ENCODE results near the gene IGF1R. TPM values are rescaled to one million over a fixed set of nuclear protein-coding genes. Genes with fewer than 3 reads are reported as not detected.

Gene IGF1R
- total RNA-seq, 3 donors from 2014 or later: 34.7 to 65.2 (median 47.7) TPM

- intact Hi-C loops (cut with DNase I, micrococcal nuclease): no loop called here
- Histone ChIP-seq H3K4me3 (no peak overlapping the region), H3K4me1 (ENCODE audit: low read depth) (no peaks in the 10 kb centered on the region), H3K36me3 (ENCODE audit: low read depth) (no peaks in the 10 kb centered on the region), H3K9me3 (no peaks in the 10 kb centered on the region)
- TF ChIP-seq CTCF (IDR thresholded peaks at IDR 0.05): no peak
- no peak for DNase-seq
- no peak for ATAC-seq
These were observed 28.3 kb upstream of the IGF1R start for GRCh38 chr15:98620020-98620419.

GRCh38 chr15:98621021-98621420 lies 27.3 kb upstream of the IGF1R start:
- H3K4me1 ChIP-seq (ENCODE audit: low read depth): no peaks in the 10 kb centered on the region
- H3K9me3 ChIP-seq: no peaks in the 10 kb centered on the region
- ATAC-seq (no peak), DNase-seq (no peak)
- TF ChIP-seq CTCF (IDR thresholded peaks at IDR 0.05): no peak
- H3K4me3 ChIP-seq: no peak overlapping the region
- H3K36me3 ChIP-seq (ENCODE audit: low read depth): no peaks in the 10 kb centered on the region
- intact Hi-C loops (cut with DNase I, micrococcal nuclease): no loop called here

GRCh38 chr15:98625614-98626013 lies 22.7 kb upstream of the IGF1R start:
- Histone ChIP-seq H3K9me3 (no peaks in the 10 kb centered on the region), H3K4me1 (ENCODE audit: low read depth) (no peaks in the 10 kb centered on the region), H3K4me3 (no peak overlapping the region), H3K36me3 (ENCODE audit: low read depth) (no peaks in the 10 kb centered on the region)
- ATAC-seq (no peak), DNase-seq (no peak)
- TF ChIP-seq CTCF (IDR thresholded peaks at IDR 0.05): no peak
- intact Hi-C loops (cut with DNase I, micrococcal nuclease): no loop called here

- no peaks in the 10 kb centered on the region for H3K9me3 ChIP-seq
- intact Hi-C loops (cut with DNase I, micrococcal nuclease): no loop called here
- no peak for ATAC-seq
- no peaks in the 10 kb centered on the region for H3K36me3 ChIP-seq (ENCODE audit: low read depth)
- no peak for DNase-seq
- H3K4me1 ChIP-seq (ENCODE audit: low read depth): no peaks in the 10 kb centered on the region
- no peak for TF ChIP-seq CTCF (IDR thresholded peaks at IDR 0.05)
- H3K4me3 ChIP-seq: no peak overlapping the region
These were observed 22.2 kb upstream of the IGF1R start for GRCh38 chr15:98626153-98626552.

- TF ChIP-seq CTCF (IDR thresholded peaks at IDR 0.05): no peak
- H3K36me3 ChIP-seq (ENCODE audit: low read depth): no peaks in the 10 kb centered on the region
- H3K4me1 ChIP-seq (ENCODE audit: low read depth): no peaks in the 10 kb centered on the region
- no peak for DNase-seq
- intact Hi-C loops (cut with DNase I, micrococcal nuclease): no loop called here
- H3K4me3 ChIP-seq: no peak overlapping the region
- H3K9me3 ChIP-seq: no peaks in the 10 kb centered on the region
- no peak for ATAC-seq
These were observed 20.1 kb upstream of the IGF1R start for GRCh38 chr15:98628216-98628615.

GRCh38 chr15:98635848-98636247 lies 12.5 kb upstream of the IGF1R start:
- no peaks in the 10 kb centered on the region for H3K36me3 ChIP-seq (ENCODE audit: low read depth)
- no peak overlapping the region for H3K4me3 ChIP-seq
- intact Hi-C loops (cut with DNase I, micrococcal nuclease): no loop called here
- ATAC-seq (no peak), DNase-seq (no peak)
- no peaks in the 10 kb centered on the region for H3K9me3 ChIP-seq
- TF ChIP-seq CTCF (IDR thresholded peaks at IDR 0.05): no peak
- H3K4me1 ChIP-seq (ENCODE audit: low read depth): no peaks in the 10 kb centered on the region
